HG02571 (cell line): Measurements from ENCODE around the gene PLTP.
A peak's percentile ranks its signal among the peaks of the same experiment; 100 is the strongest.
"Not testable (repeated sequence)": the region's sequence is repeated elsewhere in the genome, so short reads cannot be mapped to it uniquely, and the experiment has no call there.

Experiments
- ATAC-seq: cut with Tn5 transposase; IDR thresholded peaks from one replicate; pipeline ENCODE4 v1.9.1; 2021; ENCODE audit warnings: mild to moderate bottlenecking, moderate library complexity; ENCODE audit not compliant: unreplicated experiment

Gene PLTP

GRCh38 chr20:45944965-45945677 lies 33.2 kb upstream of the PLTP start:
- no peak for ATAC-seq

GRCh38 chr20:45944151-45944964 lies 32.4 kb upstream of the PLTP start:
- ATAC-seq = no peak

- no peak for ATAC-seq
These were observed 31.7 kb upstream of the PLTP start for GRCh38 chr20:45943613-45944012.

GRCh38 chr20:45940469-45940868 lies 28.5 kb upstream of the PLTP start:
- ATAC-seq = no peak

- no peak for ATAC-seq
These were observed 28.1 kb upstream of the PLTP start for GRCh38 chr20:45940053-45940452.

GRCh38 chr20:45938727-45939438 lies 26.9 kb upstream of the PLTP start:
- no peak for ATAC-seq

- no peak for ATAC-seq
These were observed 25.8 kb upstream of the PLTP start for GRCh38 chr20:45937765-45938164.

- ATAC-seq = peak; percentile 12
These were observed 23.6 kb upstream of the PLTP start for GRCh38 chr20:45935416-45936046.

- ATAC-seq = peak; percentile 71
These were observed 22.8 kb upstream of the PLTP start, which contains the start of gene PCIF1 for GRCh38 chr20:45934586-45935415. Gene PCIF1, plus strand, starts transcription at chr20:45934683. Its CDS starts 4,317 bp downstream, at chr20:45939000.

GRCh38 chr20:45934046-45934585 lies 22.2 kb upstream of the PLTP start:
- peak; percentile 24 for ATAC-seq

GRCh38 chr20:45933266-45934045 lies 21.5 kb upstream of the PLTP start:
- no peak for ATAC-seq

GRCh38 chr20:45931680-45932079 lies 19.7 kb upstream of the PLTP start:
- ATAC-seq = not testable (repeated sequence)

GRCh38 chr20:45927071-45927878 lies 15.3 kb upstream of the PLTP start:
- no peak for ATAC-seq

- ATAC-seq = no peak
These were observed 14.7 kb upstream of the PLTP start for GRCh38 chr20:45926731-45927070.

GRCh38 chr20:45925821-45926506 lies 14.0 kb upstream of the PLTP start:
- no peak for ATAC-seq

- ATAC-seq = no peak
These were observed 12.7 kb upstream of the PLTP start for GRCh38 chr20:45924391-45925261.
